Right lobe of liver (tissue), 6 donors: Measurements from ENCODE around the gene MOGAT2. TPM values are rescaled to one million over a fixed set of nuclear protein-coding genes. Genes with fewer than 3 reads are reported as not detected.
"Not testable (repeated sequence)": the region's sequence is repeated elsewhere in the genome, so short reads cannot be mapped to it uniquely, and the experiment has no call there.

Experiments used
- ATAC-seq, 4 donors: fragments of 200-7000 bp; cut with Tn5 transposase; one replicate each; pipeline ENCODE4 v1.9.1; 2020; ENCODE audit warnings: mild to moderate bottlenecking in 4 of 4, moderate library complexity in 4 of 4
- DNase-seq, 3 donors: peaks; one replicate each; pipeline ENCODE4 v3.0.0-alpha.2; 2020
- H3K27ac ChIP-seq, 3 donors: fragments of 200-600 bp; one replicate each; pipeline ENCODE4 v1.8.0; 2022
- H3K27me3 ChIP-seq, 2 donors: fragments of 200-600 bp; one replicate each; pipeline ENCODE4 v1.8.0; 2022
- H3K36me3 ChIP-seq, 4 donors: fragments of 200-600 bp; sonication (generic) in 1 of 4; one replicate each; pipeline versions ENCODE4 v1.5.1 to v1.8.0; 2017 to 2022; ENCODE audit warnings: control low read depth in 1 of 4
- H3K4me1 ChIP-seq, 4 donors: fragments of 200-600 bp; sonication (generic) in 1 of 4; one replicate each; pipeline versions ENCODE4 v1.5.1 to v1.8.0; 2017 to 2022; ENCODE audit warnings: control low read depth in 1 of 4
- H3K4me3 ChIP-seq, 3 donors: fragments of 200-600 bp; one replicate each; pipeline ENCODE4 v1.8.0; 2022
- H3K9me3 ChIP-seq, 4 donors: fragments of 200-600 bp; sonication (generic) in 1 of 4; one replicate each; pipeline versions ENCODE4 v1.5.1 to v1.8.0; 2017 to 2022; ENCODE audit warnings: control low read depth in 1 of 4
- POLR2A ChIP-seq: fragments of 450-650 bp; IDR thresholded peaks from one replicate; pipeline ENCODE4 v1.6.1; 2017; ENCODE audit warnings: antibody characterized with exemption, mild to moderate bottlenecking
- WGBS: methylation state at CpG from one replicate; pipeline ENCODE4 v1.1.6; 2018; ENCODE audit warnings: low coverage, low lambda C conversion rate; ENCODE audit not compliant: insufficient coverage; ENCODE audit errors: missing lambda C conversion rate; 5-methylcytosine and 5-hydroxymethylcytosine counted together
- intact Hi-C, 2 donors: fragments of 100-400 bp; cut with DNase I; formaldehyde crosslinking; loops; one replicate each; pipeline versions ENCODE4 v1.11.2 to v1.14.1; 2022
- total RNA-seq, 6 experiments: library from RNA; depleted of rRNA in 2 of 6; stranded (reverse); fragments of >200 nt in 2 of 6; fragmentation: NEBNext Ultra II Directional in 3 of 6; extraction: Animal tissue kit (Norgen Biotek cat#: 25700) in 3 of 6; gene quantifications; one replicate each; pipeline versions ENCODE4 v1.1.0 to v1.2.4, GENCODE V29; 2016 to 2023
- TF ChIP-seq, protein P1 (sequence below), 4 donors: fragments of 200-600 bp in 3 of 4; fragments of 450-650 bp in 1 of 4; IDR thresholded peaks; one replicate each; pipeline versions ENCODE4 v1.5.1 to v1.8.0; 2016 to 2022; ENCODE audit warnings: antibody characterized with exemption in 4 of 4, mild to moderate bottlenecking in 2 of 4
- donor health status: DM: no; HTN: yes; CAD: no.
- donor health status: DM: no; HTN: no; CAD: no.
- donor health status: DM: no; HTN: no; CAD: no.
- donor health status: DM: no; HTN: yes; CAD: no.
- donor health status: DM: no; HTN: yes; CAD: no.

The MOGAT2 gene
- total RNA-seq, 6 experiments from 2014 or later, result 24.3 to 164 (median 100) TPM

DNA sequence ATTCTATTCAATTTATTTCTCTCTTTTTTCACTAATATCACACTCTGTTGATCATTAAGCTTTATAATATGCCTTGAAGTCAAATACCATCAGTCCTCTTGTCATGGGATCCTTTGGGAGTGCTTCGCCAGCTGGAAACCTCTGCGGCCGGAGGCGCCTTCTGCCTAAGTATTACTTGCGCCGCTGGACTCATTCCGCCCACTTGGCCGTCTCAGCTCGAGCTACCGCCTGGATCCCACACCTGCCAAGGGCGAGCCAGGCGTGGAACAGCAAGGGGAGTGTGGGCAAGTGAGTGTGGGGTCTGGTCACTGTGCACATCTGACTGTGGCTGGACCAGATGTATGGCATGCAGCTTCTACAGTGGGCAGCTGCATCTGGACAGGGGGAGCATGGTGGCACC is 39.7 kb upstream of the MOGAT2 start:
- H3K4me1 ChIP-seq, result no peaks in the 10 kb centered on the region
- ATAC-seq (no peak), DNase-seq (no peak)
- intact Hi-C loops, result no loop called here
- H3K36me3 ChIP-seq, result no peaks in the 10 kb centered on the region
- H3K27ac ChIP-seq, result no peak overlapping the region
- 93% methylated on average over 5 of the region's 12 CpGs for WGBS
- H3K4me3 ChIP-seq, result no peak overlapping the region
- no peaks in the 10 kb centered on the region for H3K27me3 ChIP-seq
- no peaks in the 10 kb centered on the region for H3K9me3 ChIP-seq
- TF ChIP-seq, protein P1, sequence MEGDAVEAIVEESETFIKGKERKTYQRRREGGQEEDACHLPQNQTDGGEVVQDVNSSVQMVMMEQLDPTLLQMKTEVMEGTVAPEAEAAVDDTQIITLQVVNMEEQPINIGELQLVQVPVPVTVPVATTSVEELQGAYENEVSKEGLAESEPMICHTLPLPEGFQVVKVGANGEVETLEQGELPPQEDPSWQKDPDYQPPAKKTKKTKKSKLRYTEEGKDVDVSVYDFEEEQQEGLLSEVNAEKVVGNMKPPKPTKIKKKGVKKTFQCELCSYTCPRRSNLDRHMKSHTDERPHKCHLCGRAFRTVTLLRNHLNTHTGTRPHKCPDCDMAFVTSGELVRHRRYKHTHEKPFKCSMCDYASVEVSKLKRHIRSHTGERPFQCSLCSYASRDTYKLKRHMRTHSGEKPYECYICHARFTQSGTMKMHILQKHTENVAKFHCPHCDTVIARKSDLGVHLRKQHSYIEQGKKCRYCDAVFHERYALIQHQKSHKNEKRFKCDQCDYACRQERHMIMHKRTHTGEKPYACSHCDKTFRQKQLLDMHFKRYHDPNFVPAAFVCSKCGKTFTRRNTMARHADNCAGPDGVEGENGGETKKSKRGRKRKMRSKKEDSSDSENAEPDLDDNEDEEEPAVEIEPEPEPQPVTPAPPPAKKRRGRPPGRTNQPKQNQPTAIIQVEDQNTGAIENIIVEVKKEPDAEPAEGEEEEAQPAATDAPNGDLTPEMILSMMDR (IDR thresholded peaks at IDR 0.05), result no peak
- TF ChIP-seq POLR2A, result no peak

DNA sequence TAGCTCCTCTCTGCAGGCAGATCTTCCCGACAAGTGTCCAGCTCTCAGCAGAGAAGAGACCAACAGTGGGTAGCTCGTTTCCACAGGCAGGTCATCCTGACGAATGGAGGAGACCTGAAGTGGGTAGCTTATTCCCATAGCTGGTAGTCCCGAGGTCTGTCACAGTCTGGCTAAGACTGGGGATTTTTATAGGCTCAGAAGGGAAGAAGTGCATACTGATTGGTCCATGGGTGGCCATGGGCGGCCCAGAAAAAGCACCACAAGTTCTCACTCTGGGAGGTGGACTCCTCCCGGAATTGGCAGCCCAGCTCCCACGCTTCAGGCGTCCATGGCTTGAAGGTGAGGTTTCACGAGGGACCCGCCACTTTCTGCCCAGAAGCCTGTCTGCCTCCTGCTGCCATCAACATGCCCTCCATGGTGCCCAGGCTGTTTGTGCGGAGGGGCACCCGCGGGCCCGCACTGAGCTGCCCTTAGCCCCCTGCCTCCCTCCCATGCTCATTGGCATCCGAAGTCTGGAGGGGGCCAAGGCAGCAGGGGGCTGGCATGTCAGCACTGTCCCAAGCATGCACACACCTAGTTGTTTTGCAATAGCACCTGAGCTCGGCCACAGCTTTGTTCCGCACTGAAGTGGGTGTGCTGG is 38.9 kb upstream of the MOGAT2 start:
- Histone ChIP-seq H3K4me3 (no peak overlapping the region), H3K27me3 (no peaks in the 10 kb centered on the region), H3K9me3 (no peaks in the 10 kb centered on the region), H3K4me1 (no peaks in the 10 kb centered on the region), H3K36me3 (no peaks in the 10 kb centered on the region), H3K27ac (no peak overlapping the region)
- WGBS, result 65% methylated on average over 2 of the region's 17 CpGs
- ATAC-seq, result peak in 1 of 4 donors; percentile 16
- TF ChIP-seq, protein P1 (IDR thresholded peaks at IDR 0.05), result no peak
- TF ChIP-seq POLR2A, result no peak
- DNase-seq, result no peak
- intact Hi-C loops, result no loop called here

DNA sequence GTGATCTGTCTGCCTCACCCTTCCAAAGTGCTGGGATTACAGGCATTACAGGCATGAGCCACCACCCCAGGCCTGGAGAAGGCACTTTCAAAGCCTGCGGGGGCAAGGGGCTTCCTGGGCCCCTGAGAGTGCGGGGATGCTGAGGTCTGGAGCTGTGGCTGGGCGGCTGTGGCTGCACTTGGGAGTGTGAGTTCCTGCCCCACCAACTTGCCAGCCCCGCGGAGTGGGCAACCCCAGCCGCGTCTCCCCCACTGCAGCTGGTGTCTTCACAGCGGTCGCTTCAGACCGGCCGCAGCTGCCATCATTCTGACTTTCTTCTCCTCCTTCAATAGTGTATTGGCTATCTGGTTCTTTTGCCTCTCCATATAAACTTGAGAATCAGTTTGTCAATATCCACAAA is 38.1 kb upstream of the MOGAT2 start:
- intact Hi-C loops, result no loop called here
- TF ChIP-seq, protein P1 (IDR thresholded peaks at IDR 0.05), result no peak
- TF ChIP-seq POLR2A, result no peak
- Histone ChIP-seq H3K9me3 (no peaks in the 10 kb centered on the region), H3K4me1 (no peaks in the 10 kb centered on the region), H3K36me3 (no peaks in the 10 kb centered on the region), H3K27me3 (no peaks in the 10 kb centered on the region), H3K4me3 (no peak overlapping the region), H3K27ac (no peak overlapping the region)
- ATAC-seq, result no peak
- DNase-seq, result no peak
- 83% methylated on average over 1 of the region's 11 CpGs for WGBS

DNA sequence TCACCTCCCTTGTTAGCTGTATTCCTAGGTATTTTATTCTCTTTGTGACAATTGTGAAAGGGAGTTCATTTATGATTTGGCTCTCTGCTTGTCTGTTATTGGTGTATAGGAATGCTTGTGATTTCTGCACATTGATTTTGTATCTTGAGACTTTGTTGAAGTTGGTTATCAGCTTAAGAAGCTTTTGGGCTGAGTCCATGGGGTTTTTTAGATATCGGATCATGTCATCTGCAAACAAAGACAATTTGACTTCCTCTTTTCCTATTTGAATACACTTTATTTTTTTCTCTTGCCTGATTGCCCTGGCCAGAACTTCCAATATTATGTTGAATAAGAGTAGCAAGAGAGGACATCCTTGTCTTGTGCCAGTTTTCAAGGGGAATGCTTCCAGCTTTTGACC is 33.8 kb upstream of the MOGAT2 start:
- H3K9me3 ChIP-seq, H3K4me3 ChIP-seq, H3K4me1 ChIP-seq, H3K27me3 ChIP-seq, DNase-seq, intact Hi-C loops, H3K27ac ChIP-seq, H3K36me3 ChIP-seq, ATAC-seq: not testable (repeated sequence)
- 69% methylated on average over 1 of the region's 1 CpG for WGBS

DNA sequence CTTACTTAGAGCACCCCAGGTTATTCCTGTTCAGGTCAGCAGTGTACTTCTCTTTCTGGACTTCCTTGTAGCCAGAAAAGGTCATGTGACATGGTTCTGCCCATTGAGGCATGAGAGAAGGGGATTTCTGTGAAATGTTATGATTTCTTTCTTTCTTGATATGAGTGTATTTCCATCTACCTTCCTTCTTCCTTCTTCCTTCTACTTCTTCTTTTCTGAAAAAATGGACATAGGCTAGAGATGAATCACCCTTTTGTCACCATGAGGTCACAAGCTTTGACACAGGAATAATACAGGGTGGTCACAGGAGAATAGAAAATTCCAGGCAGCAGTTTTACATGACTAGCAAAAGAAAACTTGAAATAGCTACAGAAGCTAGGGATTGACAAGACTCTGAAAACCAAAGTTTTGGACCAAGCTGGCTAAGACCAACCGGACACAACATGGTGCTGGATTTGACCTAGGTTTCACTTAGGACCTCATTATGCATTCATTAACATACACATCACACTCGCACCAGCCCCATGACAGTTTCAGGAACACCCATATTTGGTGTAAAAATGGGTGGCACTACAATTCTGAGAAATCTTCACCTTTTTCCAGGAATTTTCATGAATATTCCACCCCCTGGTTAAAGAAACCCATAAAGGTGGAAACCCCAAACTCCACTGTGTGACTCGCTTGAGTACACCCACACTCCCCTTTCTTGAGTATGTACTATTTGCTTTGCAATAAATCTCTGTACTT is 27.6 kb upstream of the MOGAT2 start:
- intact Hi-C loops, result no loop called here
- Histone ChIP-seq H3K36me3 (no peaks in the 10 kb centered on the region), H3K9me3 (no peaks in the 10 kb centered on the region), H3K4me1 (no peaks in the 10 kb centered on the region), H3K27ac (no peak overlapping the region), H3K4me3 (no peak overlapping the region), H3K27me3 (no peaks in the 10 kb centered on the region)
- peak in 2 of 4 donors; percentile 27 to 34 for ATAC-seq
- DNase-seq, result no peak
- WGBS, result 81% methylated on average over 2 of the region's 3 CpGs
- TF ChIP-seq POLR2A, result no peak
- TF ChIP-seq, protein P1 (IDR thresholded peaks at IDR 0.05), result no peak
